Stimulated activated effector memory CD8-positive, alpha-beta T cell treated with anti-CD3 and anti-CD28 coated beads, Interleukin-12 subunit alpha, Interleukin-12 subunit beta, amount 100 ng/mL, for 72 hours (primary cell): ENCODE measurements around the gene ODAM.

Source experiments
- ATAC-seq: fragments of 150-1000 bp; cut with Tn5 transposase; 2 replicates; pipeline ENCODE4 v1.10.0; 2021
- DNase-seq, 2 donors: peaks; one replicate each; pipeline ENCODE4 v3.0.0; 2021 to 2022; ENCODE audit warnings: low spot score in 2 of 2
- H3K27ac Mint-ChIP-seq: one replicate; pipeline ENCODE4 v1.8.0; 2022; ENCODE audit warnings: mild to moderate bottlenecking, mixed read lengths
- H3K36me3 Mint-ChIP-seq: one replicate; pipeline ENCODE4 v1.8.0; 2022; ENCODE audit warnings: mild to moderate bottlenecking, mixed read lengths
- H3K4me1 Mint-ChIP-seq: one replicate; pipeline ENCODE4 v1.8.0; 2022; ENCODE audit warnings: mixed read lengths
- H3K4me3 Mint-ChIP-seq: one replicate; pipeline ENCODE4 v1.8.0; 2022; ENCODE audit warnings: mild to moderate bottlenecking, mixed read lengths
- H3K9me3 Mint-ChIP-seq: one replicate; pipeline ENCODE4 v1.8.0; 2022; ENCODE audit warnings: mixed read lengths

ODAM gene, protein sequence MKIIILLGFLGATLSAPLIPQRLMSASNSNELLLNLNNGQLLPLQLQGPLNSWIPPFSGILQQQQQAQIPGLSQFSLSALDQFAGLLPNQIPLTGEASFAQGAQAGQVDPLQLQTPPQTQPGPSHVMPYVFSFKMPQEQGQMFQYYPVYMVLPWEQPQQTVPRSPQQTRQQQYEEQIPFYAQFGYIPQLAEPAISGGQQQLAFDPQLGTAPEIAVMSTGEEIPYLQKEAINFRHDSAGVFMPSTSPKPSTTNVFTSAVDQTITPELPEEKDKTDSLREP

DNA sequence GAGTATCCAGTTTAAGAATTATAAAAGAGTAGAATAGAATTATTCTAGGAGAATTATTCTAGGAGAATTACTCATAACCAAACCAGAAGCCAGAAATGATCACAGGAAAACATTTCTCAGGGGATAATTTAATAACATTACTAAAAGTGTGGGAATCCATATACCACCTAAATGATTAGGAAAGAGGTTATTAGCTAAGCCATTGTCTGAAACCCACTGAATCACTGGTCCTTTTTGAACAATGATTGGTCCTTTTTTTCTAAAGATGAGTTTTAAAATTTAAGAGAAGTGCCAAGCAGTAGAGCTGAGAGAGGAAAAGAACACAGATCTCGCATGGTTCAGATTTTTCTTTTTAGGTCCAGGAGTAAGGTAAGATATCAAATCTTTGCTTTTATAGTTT, at the start of gene ODAM:
Gene ODAM (plus strand): TSS at position 301 of the 400 bp plus-strand sequence. CDS start 819 bp downstream, outside the sequence.
- no peaks in the 10 kb centered on the region for H3K9me3 Mint-ChIP-seq

DNA sequence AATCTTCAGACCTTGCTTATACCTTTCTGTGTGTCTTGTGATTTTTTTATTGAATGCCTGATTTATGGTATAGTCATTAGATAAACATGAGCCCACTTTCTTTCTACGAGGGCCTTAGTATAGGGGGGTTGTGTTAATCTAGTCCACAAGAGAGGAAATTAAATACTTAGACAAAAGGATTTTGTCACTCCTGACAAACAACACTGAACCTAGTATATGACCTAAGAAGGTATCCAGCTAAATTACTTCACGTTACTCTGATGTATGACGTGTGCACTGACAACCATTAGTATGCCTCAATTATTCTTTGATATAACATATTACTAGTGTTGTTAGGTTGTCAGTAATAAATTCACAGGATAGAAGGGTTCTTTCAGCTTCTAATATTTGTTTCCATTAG, 44.3 kb upstream of the ODAM start:
- Mint-ChIP-seq H3K27ac (no peak overlapping the region), H3K4me3 (no peak overlapping the region), H3K9me3 (peaks cover 8% of the 10 kb centered on the region), H3K4me1 (no peaks in the 10 kb centered on the region), H3K36me3 (no peaks in the 10 kb centered on the region)
- ATAC-seq (no peak), DNase-seq (no peak)

More for the DNA sequence above, at the start of gene ODAM:
- DNase-seq (no peak), ATAC-seq (no peak)
- Mint-ChIP-seq H3K4me1 (no peaks in the 10 kb centered on the region), H3K27ac (no peak within 1 kb of the TSS), H3K4me3 (no peak within 1 kb of the TSS), H3K36me3 (no peaks in the 10 kb centered on the region)

DNA sequence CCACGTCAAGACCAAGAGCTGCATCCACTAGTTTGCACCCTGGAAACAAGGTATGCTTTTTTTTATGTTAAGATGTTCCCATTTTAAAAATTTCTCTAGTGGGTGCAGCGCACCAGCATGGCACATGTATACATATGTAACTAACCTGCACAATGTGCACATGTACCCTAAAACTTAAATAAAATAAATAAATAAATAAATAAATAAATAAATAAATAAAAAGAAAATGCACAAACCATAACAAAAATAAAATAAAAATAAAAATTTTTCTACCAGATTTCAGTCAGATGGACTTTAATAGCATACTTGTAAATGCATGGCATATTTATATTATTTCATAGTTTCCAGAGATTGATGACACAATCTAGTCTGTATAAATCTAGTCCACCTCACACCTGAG, 43.4 kb upstream of the ODAM start:
- no peak for DNase-seq
- no peak for ATAC-seq
- no peaks in the 10 kb centered on the region for H3K4me1 Mint-ChIP-seq
- H3K36me3 Mint-ChIP-seq: no peaks in the 10 kb centered on the region
- H3K9me3 Mint-ChIP-seq: peaks cover 8% of the 10 kb centered on the region
- no peak overlapping the region for H3K4me3 Mint-ChIP-seq
- no peak overlapping the region for H3K27ac Mint-ChIP-seq

DNA sequence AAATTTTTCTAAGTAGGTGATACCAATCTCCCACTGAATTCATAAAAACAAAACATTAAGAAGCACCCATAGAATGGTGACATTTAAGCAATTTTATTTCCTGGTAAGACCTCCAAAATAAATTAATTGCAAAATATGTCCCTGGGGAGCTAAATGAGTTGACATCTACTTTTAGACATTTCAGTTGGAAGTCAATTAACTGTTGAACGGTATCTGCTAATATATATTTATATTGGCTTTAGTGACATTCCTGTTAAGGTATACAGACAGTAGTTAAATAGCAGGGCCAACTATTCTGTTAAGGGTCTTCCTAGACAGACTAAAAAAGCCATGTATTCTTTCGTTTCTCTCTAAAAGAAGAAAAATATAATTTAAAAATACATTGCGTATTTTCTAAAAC, 41.6 kb upstream of the ODAM start, which contains the start of gene PRR27:
Gene PRR27 (plus strand): TSS at position 301 of the 400 bp plus-strand sequence. CDS start 139 bp downstream, outside the sequence.
- peaks cover 3% of the 10 kb centered on the region for H3K9me3 Mint-ChIP-seq
- ATAC-seq: no peak
- H3K27ac Mint-ChIP-seq: no peak within 1 kb of the TSS
- no peaks in the 10 kb centered on the region for H3K36me3 Mint-ChIP-seq
- DNase-seq: no peak
- H3K4me1 Mint-ChIP-seq: no peaks in the 10 kb centered on the region
- H3K4me3 Mint-ChIP-seq: no peak within 1 kb of the TSS

DNA sequence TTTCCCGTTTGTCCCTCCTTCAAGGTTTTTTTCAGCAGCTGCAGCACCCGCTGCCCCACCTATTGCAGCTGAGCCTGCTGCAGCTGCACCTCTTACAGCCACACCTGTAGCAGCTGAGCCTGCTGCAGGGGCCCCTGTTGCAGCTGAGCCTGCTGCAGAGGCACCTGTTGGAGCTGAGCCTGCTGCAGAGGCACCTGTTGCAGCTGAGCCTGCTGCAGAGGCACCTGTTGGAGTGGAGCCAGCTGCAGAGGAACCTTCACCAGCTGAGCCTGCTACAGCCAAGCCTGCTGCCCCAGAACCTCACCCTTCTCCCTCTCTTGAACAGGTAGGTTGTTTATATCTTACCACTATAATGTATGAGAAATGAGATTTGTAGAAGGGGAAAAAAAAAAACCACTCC, 36.9 kb upstream of the ODAM start:
- Mint-ChIP-seq H3K4me1 (no peaks in the 10 kb centered on the region), H3K36me3 (no peaks in the 10 kb centered on the region)

DNA sequence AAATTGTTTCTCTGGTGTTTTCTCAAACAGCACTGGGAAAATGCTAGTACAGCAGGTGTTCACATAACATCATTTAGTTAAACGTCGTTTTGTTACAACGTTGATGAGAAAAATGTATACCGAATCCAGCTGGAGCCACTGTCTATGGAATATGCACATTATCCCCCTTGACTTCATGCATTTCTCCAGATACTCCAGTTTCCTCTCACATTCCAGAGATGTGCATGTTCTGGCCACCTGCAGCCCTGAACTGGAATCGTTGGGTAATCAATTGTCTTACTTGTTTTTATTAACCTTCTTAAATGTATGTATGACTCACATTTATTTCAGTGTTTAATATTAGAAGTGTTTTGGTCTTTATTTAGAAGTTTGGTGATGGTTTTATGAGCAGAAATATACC, 18.4 kb upstream of the ODAM start:
- DNase-seq (no peak), ATAC-seq (no peak)
- no peak overlapping the region for H3K27ac Mint-ChIP-seq
- H3K4me1 Mint-ChIP-seq: no peaks in the 10 kb centered on the region
- H3K9me3 Mint-ChIP-seq: peaks cover 7% of the 10 kb centered on the region
- H3K4me3 Mint-ChIP-seq: no peak overlapping the region
- H3K36me3 Mint-ChIP-seq: no peaks in the 10 kb centered on the region

More for the DNA sequence above, 36.9 kb upstream of the ODAM start:
- DNase-seq (no peak), ATAC-seq (peak; percentile 26)
- H3K4me3 Mint-ChIP-seq: no peak overlapping the region
- peaks cover 2% of the 10 kb centered on the region for H3K9me3 Mint-ChIP-seq
- no peak overlapping the region for H3K27ac Mint-ChIP-seq

DNA sequence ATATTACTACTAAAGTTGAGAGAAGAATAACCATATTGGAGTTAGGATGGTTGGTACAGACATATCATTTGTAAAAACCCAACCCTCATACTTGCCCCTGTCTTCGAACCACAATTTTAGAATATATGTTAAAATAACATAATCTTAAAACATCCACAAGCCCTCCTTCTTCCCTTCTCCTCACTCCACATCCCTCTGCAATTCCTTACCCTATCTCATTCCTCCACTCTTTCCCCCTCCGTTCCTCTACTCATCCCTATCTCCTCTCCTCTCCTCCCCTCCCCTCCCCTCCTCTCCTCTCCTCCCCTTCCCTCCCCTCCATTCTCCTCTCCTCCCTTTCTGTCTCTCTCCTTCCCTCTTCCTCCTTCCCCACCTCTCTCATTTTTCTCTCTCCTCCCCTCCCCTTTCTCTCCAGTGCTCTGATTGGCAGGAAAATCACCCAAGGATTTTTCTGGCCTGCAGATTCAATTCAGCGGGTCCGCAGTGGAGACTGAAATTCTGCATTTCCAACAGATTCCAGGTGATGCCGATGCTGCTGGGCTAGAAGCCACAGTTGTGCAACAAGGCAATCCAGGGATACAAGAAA, 17.4 kb upstream of the ODAM start:
- no peak for DNase-seq
- H3K9me3 Mint-ChIP-seq: peaks cover 7% of the 10 kb centered on the region
- H3K27ac Mint-ChIP-seq: no peak overlapping the region
- no peak overlapping the region for H3K4me3 Mint-ChIP-seq
- no peaks in the 10 kb centered on the region for H3K4me1 Mint-ChIP-seq
- no peaks in the 10 kb centered on the region for H3K36me3 Mint-ChIP-seq
- no peak for ATAC-seq

DNA sequence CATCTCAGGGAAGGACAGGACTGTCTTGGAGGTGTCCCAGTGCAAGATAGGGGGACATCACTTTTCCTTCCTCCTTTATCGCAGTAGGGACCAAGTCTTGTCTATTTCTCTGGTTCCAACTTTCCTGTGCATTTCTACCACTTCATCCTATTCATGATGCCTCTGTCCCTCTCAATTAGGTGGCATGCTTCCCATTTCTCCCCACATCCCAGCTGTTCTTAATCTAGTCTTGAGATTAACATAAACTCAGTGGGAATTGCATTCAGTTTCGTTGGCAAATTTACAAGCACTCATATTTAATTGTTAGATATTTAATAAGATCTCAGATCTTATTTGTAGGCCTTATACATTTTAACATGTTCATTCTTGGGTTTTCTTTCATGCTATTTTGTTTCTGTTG, 15.7 kb upstream of the ODAM start:
- ATAC-seq (no peak), DNase-seq (no peak)
- Mint-ChIP-seq H3K9me3 (peaks cover 7% of the 10 kb centered on the region), H3K27ac (no peak overlapping the region), H3K4me3 (no peak overlapping the region), H3K36me3 (no peaks in the 10 kb centered on the region), H3K4me1 (no peaks in the 10 kb centered on the region)

DNA sequence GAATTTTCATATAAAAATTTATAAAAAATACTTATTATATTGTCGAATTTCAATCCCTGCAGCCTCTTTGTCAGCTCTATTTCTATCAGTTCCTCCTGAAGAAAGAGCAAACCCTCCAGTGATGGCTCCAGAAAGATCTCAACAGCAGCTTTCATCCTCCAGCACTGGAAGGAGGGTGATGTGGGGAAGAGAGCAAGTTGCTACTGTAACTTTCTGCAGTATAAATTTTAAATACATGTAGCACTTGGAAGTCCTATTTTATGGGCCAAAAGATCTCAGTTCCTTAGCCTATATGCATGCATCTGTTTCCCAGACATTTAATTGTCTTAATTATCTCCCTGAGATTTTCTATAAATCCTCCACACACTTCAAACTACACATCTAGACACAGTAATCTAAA, 13.7 kb upstream of the ODAM start:
- Mint-ChIP-seq H3K36me3 (no peaks in the 10 kb centered on the region), H3K4me1 (no peaks in the 10 kb centered on the region), H3K27ac (no peak overlapping the region), H3K9me3 (peaks cover 7% of the 10 kb centered on the region), H3K4me3 (no peak overlapping the region)
- ATAC-seq (no peak), DNase-seq (no peak)

DNA sequence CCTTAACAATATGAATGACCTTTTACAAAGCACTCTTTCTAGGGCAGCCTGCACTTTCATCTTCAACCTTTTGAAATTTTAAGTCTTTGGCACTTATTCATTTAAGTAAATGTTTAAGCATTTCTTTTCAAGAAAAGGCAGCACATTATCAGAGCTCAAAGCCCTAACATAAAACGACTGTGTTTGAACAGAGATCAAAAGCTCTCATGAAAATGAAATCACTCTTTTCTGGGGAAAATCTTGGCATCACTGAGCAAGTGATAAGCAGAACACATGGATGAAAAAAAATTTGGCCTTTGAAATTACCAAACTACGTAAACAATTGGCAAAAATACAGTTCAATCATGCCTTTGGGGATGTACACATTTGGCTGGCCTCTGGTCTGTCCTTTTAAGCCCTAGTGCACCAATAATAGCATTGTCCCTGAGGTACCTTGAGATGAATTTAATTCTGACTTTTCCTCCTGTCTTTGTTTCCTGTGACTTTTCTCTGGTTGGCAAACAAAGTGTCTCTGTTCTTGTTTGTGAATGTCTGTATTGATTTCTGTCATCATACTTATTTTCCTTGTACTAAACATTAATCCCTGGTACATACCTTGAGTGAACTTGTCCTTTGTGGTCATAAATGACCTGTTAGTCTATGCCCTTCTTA, 12.9 kb upstream of the ODAM start:
- H3K27ac Mint-ChIP-seq: no peak overlapping the region
- H3K36me3 Mint-ChIP-seq: no peaks in the 10 kb centered on the region
- peaks cover 7% of the 10 kb centered on the region for H3K9me3 Mint-ChIP-seq
- no peaks in the 10 kb centered on the region for H3K4me1 Mint-ChIP-seq
- no peak overlapping the region for H3K4me3 Mint-ChIP-seq
- DNase-seq (no peak), ATAC-seq (no peak)

DNA sequence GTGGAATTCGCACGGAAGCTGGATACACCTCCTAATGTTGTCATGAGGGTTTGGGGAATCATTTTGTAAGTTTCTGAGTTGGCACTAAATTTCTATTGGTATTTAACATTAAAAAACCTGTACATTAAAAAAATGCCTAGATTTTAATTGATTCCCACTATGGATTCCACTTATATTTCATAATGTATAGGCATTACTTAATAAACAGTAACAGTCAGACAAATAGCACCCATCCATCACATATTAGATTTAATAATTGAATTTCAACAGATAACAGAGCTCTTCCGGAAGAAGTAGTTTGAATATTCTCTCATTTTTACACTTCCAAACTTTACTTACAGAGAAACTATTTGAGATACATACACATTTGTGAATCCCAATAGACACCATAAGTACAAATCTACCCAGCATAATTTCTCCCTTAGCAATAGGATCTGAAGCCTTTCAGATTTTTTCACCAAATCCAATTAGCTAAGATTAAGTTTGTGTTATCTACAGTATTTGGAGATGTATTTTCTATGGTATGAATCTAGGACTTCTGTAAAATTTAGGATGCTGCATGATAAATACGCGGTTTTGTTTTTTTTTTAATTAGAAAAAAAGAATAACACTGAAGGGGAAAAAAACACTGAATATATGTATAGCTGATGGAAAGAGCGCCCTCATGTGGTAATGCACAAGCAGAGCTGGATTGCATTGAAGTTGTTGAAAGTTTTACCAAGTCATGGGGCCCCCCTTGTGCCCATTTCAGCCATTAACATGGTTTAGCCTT, 12.2 kb upstream of the ODAM start:
- Mint-ChIP-seq H3K4me1 (no peaks in the 10 kb centered on the region), H3K4me3 (no peak overlapping the region), H3K9me3 (peaks cover 7% of the 10 kb centered on the region), H3K36me3 (no peaks in the 10 kb centered on the region), H3K27ac (no peak overlapping the region)
- DNase-seq (no peak), ATAC-seq (no peak)

DNA sequence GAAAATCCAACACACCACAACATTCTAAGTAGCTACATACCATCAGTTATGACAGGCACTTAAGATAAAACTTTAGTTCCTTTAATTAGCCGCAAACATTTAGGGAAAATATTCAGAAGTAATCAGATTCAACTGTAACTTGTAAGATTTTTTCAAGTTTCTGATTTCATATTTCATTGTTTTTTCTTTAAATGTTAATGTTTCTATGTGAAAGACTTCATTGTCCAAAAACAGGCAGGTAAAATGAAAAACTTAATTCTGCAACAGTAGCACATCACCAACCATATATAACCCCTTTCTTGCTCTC, 11.6 kb upstream of the ODAM start:
- Mint-ChIP-seq H3K27ac (no peak overlapping the region), H3K4me3 (no peak overlapping the region), H3K36me3 (no peaks in the 10 kb centered on the region), H3K4me1 (no peaks in the 10 kb centered on the region), H3K9me3 (peaks cover 7% of the 10 kb centered on the region)
- ATAC-seq: no peak
- no peak for DNase-seq

DNA sequence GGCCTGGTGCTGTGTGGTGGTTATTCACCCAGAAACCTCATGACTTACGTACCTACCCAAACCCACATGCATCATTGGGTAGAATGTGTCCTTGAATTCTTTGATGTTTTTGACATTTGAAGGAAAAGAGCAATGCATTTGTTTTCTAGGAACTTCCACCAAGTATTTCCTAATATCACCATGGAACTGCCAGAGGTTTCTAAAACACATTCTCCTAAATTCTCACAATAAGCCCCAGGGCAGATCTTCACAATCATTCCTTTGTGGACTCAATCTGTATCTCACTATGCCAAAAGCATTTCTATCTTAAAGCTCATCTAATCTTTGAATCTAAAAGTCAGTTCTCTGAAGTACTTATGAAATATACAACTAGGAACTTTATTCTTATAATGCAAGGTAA, 8.3 kb upstream of the ODAM start:
- no peak for ATAC-seq
- H3K9me3 Mint-ChIP-seq: no peaks in the 10 kb centered on the region
- DNase-seq: no peak
- H3K4me1 Mint-ChIP-seq: no peaks in the 10 kb centered on the region
- no peak overlapping the region for H3K27ac Mint-ChIP-seq
- no peak overlapping the region for H3K4me3 Mint-ChIP-seq
- H3K36me3 Mint-ChIP-seq: no peaks in the 10 kb centered on the region

DNA sequence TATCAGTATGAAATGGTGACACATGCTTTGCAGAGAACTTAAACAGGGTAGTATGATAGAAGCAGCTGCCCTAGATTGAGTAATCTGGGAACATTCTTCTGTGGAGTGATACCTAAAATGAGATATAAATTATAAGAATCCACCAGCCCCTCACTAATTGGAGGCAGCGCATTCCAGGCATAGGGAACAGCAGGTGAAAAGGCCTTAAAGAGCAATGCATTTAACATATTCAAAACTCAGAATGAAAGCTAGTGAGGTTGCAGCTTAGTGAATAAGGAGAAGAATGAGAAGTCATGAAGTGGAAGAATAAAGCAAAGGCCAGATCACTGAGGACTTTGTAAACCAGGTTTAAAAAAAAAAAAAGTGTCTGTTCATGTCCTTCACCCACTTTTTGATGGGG, 4.9 kb upstream of the ODAM start:
- H3K4me3 Mint-ChIP-seq: no peak overlapping the region
- H3K4me1 Mint-ChIP-seq: no peaks in the 10 kb centered on the region
- no peaks in the 10 kb centered on the region for H3K9me3 Mint-ChIP-seq
- DNase-seq (no peak), ATAC-seq (no peak)
- no peak overlapping the region for H3K27ac Mint-ChIP-seq
- H3K36me3 Mint-ChIP-seq: no peaks in the 10 kb centered on the region

DNA sequence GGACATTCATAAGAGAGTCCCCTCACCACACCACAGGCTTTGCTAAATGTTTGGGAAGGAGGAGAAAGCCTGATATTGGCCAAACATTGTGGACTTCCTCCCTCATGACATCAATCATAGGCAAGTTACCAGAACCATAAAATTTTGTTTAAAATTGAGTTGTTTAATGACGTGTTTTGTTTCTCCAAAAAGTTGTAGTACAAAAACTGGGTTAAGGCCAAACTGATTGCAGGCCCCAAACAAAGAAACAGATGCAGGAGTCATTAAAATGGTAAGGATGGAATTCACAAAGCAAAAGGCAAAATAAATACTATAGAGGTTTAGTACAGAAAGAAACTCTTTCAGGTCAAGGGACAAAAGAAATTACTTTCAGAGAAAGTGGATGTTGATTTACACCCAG, 3.9 kb upstream of the ODAM start:
- no peaks in the 10 kb centered on the region for H3K4me1 Mint-ChIP-seq

More for the DNA sequence above, 3.9 kb upstream of the ODAM start:
- Mint-ChIP-seq H3K27ac (no peak overlapping the region), H3K9me3 (no peaks in the 10 kb centered on the region), H3K4me3 (no peak overlapping the region), H3K36me3 (no peaks in the 10 kb centered on the region)
- ATAC-seq (no peak), DNase-seq (no peak)
